Measurements from ENCODE around the gene KRTAP3-1.

Gene KRTAP3-1

DNA sequence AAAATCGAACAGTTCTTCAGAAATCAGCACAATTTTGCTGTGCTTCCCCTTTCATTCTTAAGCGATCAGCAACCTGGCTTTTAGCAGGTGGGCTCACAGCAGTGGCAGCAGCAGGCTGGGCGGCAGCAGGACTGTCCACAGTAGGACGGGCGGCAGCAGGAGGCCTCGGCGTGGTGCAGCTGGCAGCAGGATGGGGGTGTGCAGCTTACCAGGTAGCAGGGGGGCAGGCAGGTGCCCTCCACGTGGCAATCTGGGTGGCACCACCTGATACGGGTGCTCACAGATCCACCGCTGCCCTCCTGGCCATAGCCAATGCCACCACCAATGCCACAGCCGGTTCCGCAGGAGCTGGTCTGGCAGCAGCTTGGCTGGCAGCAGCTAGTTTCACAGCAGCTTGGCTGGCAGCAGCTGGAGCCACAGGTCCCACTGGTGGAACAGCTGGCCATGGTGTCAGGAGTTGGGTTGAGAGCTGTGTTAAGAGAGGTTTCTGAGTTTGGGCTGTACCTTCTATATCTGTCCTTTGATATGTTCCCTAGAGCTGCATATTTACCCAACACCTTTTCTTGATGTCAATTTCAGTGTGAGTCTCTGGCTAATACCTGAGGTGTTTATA is 20.8 kb upstream of the KRTAP3-1 start, which contains the start of gene KRTAP1-4:
KRTAP1-4 (minus strand) TSS at position 563 of the 613 bp plus-strand sequence; CDS start at position 446, 117 bp downstream.
- H3K9me3 ChIP-seq: no peaks in the 10 kb centered on the region
- no peak within 1 kb of the TSS for H3K27ac ChIP-seq
- TF ChIP-seq, protein P1, sequence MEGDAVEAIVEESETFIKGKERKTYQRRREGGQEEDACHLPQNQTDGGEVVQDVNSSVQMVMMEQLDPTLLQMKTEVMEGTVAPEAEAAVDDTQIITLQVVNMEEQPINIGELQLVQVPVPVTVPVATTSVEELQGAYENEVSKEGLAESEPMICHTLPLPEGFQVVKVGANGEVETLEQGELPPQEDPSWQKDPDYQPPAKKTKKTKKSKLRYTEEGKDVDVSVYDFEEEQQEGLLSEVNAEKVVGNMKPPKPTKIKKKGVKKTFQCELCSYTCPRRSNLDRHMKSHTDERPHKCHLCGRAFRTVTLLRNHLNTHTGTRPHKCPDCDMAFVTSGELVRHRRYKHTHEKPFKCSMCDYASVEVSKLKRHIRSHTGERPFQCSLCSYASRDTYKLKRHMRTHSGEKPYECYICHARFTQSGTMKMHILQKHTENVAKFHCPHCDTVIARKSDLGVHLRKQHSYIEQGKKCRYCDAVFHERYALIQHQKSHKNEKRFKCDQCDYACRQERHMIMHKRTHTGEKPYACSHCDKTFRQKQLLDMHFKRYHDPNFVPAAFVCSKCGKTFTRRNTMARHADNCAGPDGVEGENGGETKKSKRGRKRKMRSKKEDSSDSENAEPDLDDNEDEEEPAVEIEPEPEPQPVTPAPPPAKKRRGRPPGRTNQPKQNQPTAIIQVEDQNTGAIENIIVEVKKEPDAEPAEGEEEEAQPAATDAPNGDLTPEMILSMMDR (IDR thresholded peaks at IDR 0.05): no peak
- H3K36me3 ChIP-seq: no peaks in the 10 kb centered on the region
- H3K27me3 ChIP-seq: peaks cover 34% of the 10 kb centered on the region
- no peak within 1 kb of the TSS for H3K4me3 ChIP-seq (ENCODE audit: low read depth in 1 of 2, low read length in 1 of 2)
- no peaks in the 10 kb centered on the region for H3K4me1 ChIP-seq (ENCODE audit: control insufficient read depth in 1 of 2, insufficient read depth in 1 of 2, low read depth in 1 of 2, low read length in 1 of 2)

DNA sequence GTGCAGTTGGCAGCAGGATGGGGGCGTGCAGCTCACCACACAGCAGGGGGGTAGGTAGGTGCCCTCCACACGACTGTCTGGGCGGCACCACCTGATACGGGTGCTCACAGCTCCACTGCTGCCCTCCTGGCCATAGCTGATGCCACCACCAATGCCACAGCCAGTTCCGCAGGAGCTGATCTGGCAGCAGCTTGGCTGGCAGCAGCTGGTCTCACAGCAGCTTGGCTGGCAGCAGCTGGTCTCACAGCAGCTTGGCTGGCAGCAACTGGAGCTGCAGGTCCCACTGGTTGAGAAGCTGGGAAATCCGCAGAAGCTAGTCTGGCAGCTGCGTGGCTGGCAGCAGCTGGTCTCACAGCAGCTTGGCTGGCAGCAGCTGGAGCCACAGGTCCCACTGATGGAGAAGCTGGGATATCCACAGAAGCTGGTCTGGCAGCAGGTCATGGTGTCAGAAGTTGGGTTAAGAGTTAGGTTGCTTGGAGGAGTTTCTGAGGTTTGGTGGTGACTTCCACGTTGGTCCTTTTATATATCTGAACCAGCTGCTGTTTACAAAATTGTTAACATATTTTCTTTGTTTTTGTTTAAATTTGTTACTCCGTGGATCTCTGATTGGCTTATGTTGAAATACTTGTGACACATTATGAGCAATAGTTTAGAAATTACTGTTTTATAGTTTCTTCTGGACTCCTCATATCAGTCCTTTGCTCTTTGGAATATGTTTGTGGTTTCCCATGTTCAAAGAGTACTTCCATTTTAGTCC is 18.0 kb upstream of the KRTAP3-1 start, which contains the start of gene KRTAP1-5:
KRTAP1-5 (minus strand) TSS at position 494 of the 757 bp plus-strand sequence; CDS start at position 441, 53 bp downstream.
- H3K4me1 ChIP-seq (ENCODE audit: control insufficient read depth in 1 of 2, insufficient read depth in 1 of 2, low read depth in 1 of 2, low read length in 1 of 2): no peaks in the 10 kb centered on the region
- no peak within 1 kb of the TSS for H3K4me3 ChIP-seq (ENCODE audit: low read depth in 1 of 2, low read length in 1 of 2)
- no peaks in the 10 kb centered on the region for H3K36me3 ChIP-seq
- H3K27ac ChIP-seq: no peak within 1 kb of the TSS
- H3K27me3 ChIP-seq: peaks cover 34% of the 10 kb centered on the region
- TF ChIP-seq, protein P1 (IDR thresholded peaks at IDR 0.05): no peak
- H3K9me3 ChIP-seq: no peaks in the 10 kb centered on the region

- H3K4me1 ChIP-seq (ENCODE audit: control insufficient read depth in 1 of 2, insufficient read depth in 1 of 2, low read depth in 1 of 2, low read length in 1 of 2): no peaks in the 10 kb centered on the region
- no peak overlapping the region for H3K4me3 ChIP-seq (ENCODE audit: low read depth in 1 of 2, low read length in 1 of 2)
- no peak overlapping the region for H3K27ac ChIP-seq
- TF ChIP-seq, protein P1 (IDR thresholded peaks at IDR 0.05): no peak
- H3K27me3 ChIP-seq: peaks cover 21% of the 10 kb centered on the region
- H3K9me3 ChIP-seq: no peaks in the 10 kb centered on the region
- no peaks in the 10 kb centered on the region for H3K36me3 ChIP-seq
These were observed 15.8 kb upstream of the KRTAP3-1 start for GRCh38 chr17:41024697-41025096.

- Histone ChIP-seq H3K4me1 (ENCODE audit: control insufficient read depth in 1 of 2, insufficient read depth in 1 of 2, low read depth in 1 of 2, low read length in 1 of 2) (peaks cover 13 to 15% of the 10 kb centered on the region in 2 experiments), H3K36me3 (no peaks in the 10 kb centered on the region), H3K4me3 (ENCODE audit: low read depth in 1 of 2, low read length in 1 of 2) (no peak overlapping the region), H3K9me3 (no peaks in the 10 kb centered on the region), H3K27me3 (peaks cover 4% of the 10 kb centered on the region), H3K27ac (no peak overlapping the region)
- TF ChIP-seq, protein P1 (IDR thresholded peaks at IDR 0.05): no peak
These were observed 11.4 kb upstream of the KRTAP3-1 start for GRCh38 chr17:41020336-41020735.

DNA sequence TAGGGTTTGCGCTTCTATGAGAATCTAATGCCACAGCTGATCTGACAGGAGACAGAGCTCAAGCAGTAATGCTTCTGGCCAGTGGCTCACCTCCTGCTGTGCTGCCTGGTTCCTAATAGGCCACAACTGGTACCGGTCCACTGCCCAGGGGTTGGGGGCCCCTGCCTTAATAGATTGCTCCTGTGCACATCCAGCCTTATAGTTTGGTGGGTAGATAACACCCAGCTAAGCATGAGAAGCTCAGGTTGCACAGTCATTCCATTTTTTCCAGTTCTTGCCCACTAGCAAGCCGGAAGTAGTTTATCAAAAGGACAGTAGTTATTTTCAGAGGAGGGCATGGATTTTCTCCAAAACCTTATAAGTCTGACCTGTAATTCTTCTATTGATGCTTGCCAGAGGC is 10.5 kb upstream of the KRTAP3-1 start:
- Histone ChIP-seq H3K9me3 (no peaks in the 10 kb centered on the region), H3K36me3 (no peaks in the 10 kb centered on the region), H3K4me3 (ENCODE audit: low read depth in 1 of 2, low read length in 1 of 2) (no peak overlapping the region), H3K27me3 (peaks cover 9% of the 10 kb centered on the region), H3K27ac (no peak overlapping the region), H3K4me1 (ENCODE audit: control insufficient read depth in 1 of 2, insufficient read depth in 1 of 2, low read depth in 1 of 2, low read length in 1 of 2) (peaks cover 13 to 15% of the 10 kb centered on the region in 2 experiments)
- TF ChIP-seq, protein P1 (IDR thresholded peaks at IDR 0.05): no peak

Measured in neutrophil (primary cell).